GM19324 (cell line): Measurements from ENCODE around the gene POLR3GL.

Experiments
- ATAC-seq: cut with Tn5 transposase; IDR thresholded peaks from one replicate; pipeline ENCODE4 v1.9.1; 2021; ENCODE audit warnings: mild to moderate bottlenecking, moderate library complexity; ENCODE audit not compliant: unreplicated experiment, low FRiP score

Gene POLR3GL

DNA sequence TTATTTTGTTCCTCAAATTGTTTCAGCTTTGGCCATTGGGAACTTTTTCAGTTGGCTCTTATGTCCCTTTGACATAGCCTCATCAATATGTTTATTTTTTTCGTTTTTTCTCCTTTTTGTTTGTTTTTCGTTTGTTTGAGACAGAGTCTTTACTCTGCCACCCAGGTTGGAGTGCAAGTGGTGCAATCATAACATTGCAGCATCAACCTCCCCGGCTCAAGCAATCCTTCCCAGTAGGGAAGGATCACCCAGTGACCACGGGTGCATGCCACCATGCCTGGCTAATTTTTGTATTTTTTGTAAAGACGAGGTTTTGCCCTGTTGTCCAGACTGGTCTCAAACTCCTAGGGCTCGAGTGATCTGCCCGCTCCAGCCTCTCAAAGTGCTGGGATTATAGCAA, 8.1 kb downstream of the POLR3GL start:
- ATAC-seq: no peak

DNA sequence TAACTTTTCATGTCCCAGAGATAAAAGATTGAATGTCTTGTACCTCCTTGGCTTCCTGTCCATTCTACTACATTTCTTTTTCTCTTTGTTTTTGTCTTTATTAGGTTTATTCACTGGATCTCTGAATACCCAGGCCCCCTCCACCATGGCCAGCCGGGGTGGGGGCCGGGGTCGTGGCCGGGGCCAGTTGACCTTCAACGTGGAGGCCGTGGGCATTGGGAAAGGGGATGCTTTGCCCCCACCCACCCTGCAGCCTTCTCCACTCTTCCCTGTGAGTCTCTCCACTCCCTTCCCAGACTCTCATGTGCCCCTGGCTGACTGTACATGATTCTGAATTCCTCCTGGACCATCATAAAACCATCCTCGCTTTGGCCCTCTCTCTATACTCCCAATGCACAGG, 10.2 kb downstream of the POLR3GL start:
- no peak for ATAC-seq

DNA sequence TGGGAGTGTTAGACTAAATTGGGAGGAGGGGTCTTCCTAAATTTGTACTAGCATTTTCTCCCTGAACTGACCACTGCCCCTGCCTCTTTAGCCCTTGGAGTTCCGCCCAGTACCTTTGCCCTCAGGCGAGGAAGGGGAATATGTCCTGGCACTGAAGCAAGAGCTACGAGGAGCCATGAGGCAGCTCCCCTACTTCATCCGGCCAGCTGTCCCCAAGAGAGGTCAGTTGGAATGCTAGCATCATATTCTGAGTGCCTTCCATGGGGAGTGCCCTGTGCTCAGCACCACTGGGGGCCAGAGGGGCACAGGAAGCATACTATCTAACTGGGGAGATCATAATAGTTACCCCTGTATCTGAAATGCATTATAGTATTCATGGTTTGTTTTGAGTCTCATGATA, 10.7 kb downstream of the POLR3GL start:
- ATAC-seq: no peak

DNA sequence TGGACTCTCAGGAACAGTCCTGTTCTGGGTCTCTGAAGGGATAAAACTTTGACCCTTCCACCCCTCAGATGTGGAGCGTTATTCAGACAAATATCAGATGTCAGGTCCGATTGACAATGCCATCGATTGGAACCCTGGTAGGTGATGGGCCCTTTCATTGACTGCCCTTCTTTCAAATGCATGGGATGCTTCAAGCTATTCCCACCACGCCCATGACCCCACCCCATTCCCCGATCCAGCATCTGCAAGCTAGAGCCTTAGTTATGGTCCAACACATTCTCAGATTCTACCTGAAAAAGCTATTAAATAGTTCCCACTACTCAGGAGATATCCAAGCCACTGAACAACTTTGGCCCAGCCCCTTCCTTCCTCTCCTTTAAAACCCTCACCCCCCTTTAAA, 12.5 kb downstream of the POLR3GL start:
- no peak for ATAC-seq

DNA sequence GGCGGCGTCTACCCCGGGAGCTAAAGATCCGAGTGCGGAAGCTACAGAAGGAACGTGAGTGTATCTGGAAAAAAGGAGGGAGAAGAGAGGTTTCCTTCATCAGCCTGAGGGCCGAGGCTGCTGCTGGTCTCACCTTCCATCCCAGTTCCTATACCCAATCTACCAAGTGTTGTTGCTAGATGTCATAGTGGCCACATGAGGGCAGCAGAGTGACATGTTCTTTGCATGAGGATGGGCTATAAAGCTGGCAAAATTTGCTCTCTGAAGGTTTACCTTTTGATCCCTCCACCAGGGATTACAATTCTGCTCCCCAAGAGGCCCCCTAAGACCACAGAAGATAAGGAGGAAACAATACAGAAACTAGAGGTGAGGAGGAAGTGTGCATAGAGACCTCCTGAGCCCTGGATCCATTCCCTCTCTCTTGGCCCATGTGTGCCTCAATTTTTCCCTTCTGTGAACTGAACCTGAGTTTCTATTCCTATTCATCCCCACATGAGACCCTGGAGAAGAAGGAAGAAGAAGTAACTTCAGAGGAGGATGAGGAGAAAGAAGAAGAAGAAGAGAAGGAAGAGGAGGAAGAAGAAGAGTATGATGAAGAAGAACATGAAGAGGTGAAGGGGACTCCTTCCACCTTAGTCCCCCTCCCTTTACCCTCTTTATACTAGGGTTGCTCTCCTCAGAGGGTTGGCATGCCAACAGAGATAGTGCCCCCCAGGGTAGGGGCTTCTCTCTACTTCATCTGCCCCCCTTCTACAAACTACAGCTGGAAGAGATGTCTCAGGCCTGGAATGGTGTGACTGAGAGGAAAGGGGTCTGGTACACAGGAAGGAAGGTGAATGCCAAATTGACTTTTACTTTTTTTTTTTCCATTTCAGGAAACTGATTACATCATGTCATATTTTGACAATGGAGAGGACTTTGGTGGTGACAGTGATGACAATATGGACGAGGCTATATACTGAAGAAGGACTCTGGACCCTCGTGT, 13.3 kb downstream of the POLR3GL start:
- no peak for ATAC-seq

DNA sequence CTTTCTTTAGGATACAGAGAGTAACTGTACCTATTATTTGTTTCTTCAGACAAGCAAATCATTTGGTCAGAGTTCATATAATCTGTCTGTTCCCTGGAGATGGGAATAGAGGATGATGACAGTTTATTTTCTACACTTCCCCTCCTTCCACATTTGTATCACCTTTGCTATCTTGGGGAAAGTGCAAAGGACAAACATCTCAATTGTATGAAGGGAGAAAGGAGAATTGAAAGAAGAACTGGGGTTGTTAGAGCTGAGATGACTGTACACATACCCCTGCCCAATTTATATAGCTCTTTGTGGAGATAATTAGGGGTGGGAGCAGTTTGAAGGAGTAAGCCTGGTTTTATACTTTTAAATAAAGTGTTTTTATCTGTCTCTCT, 14.0 kb downstream of the POLR3GL start:
- ATAC-seq: no peak

DNA sequence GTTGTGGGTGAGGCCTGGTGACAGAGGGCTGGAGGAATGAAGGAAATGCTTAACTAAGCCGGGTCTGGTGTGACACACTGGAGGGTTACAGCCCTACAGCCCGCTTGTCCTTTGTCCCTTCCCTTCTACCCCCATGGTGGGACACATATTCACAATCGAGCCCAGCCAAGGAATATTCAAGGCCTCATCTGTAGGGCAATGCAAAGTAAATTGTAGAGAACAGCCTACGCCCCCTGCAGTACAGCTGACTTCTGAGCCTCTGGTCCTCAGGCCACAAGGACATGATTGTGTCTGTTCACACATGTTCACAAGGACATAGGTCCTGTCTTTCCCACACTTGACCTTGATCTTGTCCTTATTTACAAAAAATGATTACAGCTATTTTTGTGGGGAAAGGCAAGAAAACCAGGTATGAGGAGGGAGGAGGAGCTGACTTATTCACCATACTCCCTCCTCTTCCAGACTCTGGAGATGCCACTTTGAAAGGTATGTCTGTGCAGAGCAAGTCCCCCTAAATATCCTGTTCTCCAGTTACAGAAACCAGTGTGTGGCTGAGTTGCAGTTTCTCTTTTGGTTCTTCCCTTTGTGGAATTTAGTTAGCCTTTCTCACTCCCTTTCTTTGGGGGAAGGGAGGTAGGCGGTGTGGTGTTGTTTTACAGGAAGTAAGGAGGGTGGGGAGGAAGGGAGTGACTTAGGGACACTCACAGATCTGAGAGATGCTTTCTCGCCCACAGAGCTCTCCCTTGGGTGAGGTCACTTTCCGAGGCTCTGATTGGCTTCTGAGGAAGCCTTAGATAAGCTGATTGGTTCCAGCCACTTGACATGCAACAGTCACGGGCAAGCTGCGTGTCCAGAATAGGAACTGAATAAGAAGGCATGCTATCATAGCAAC, 14.6 kb downstream of the POLR3GL start:
- ATAC-seq: peak; percentile 83

DNA sequence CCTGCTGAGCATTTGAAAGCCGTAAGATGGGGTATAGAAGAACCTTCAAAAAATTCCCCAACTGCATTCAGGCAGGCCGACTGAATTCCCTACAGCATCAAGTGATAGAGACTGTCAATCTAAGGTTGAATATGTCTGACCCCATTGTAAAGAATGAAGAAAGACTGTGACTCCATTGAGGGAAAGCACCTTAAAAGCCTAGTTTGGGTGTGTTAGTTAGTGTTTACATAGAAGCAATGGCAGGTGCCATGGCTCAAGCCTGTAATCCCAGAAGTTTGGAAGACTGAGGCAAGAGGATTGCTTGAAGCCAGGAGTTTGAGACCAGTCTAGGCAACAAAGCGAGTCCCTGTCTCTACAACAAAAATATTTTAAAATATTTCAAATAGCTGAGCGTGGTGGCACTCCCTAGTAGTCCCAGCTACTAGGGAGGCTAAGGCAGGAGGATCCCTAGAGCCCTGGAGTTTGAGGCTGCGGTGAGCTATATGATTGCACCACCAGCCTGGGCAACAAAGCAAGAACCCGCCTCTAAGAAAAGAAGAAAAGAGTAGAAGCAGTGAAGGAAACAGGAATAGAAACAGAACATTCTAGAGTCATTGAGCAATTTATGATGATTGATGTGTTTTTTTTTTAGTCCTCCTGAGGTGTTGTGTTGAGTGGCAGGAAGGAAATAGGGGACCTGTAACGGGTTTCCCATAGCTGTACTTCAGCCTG, 15.4 kb downstream of the POLR3GL start:
- peak; percentile 3 for ATAC-seq

DNA sequence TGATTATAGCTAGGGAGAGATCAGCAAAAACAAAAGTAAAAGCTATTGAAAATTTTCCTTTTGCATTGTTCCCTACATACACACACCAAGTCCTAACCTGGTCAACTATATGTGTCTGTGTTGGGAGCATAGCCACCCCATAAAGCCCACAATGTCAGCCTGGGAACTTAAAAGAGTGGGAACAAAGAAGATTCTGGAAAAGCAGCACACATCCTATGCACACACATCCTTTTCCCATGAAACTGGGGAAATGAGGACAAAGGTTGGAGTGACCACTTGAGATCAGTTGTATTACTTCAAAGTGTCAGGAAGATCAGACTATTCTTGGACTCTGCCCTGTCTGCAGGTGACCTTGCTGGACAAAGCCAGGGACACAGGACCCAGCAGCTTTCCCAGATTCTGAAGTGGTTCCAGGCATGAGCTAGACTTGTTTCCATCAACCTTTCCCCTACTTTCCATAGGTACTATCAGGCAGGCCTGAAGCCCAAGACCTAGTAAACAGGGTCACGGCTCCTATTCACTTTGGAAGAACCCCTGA, 16.0 kb downstream of the POLR3GL start:
- ATAC-seq: no peak

DNA sequence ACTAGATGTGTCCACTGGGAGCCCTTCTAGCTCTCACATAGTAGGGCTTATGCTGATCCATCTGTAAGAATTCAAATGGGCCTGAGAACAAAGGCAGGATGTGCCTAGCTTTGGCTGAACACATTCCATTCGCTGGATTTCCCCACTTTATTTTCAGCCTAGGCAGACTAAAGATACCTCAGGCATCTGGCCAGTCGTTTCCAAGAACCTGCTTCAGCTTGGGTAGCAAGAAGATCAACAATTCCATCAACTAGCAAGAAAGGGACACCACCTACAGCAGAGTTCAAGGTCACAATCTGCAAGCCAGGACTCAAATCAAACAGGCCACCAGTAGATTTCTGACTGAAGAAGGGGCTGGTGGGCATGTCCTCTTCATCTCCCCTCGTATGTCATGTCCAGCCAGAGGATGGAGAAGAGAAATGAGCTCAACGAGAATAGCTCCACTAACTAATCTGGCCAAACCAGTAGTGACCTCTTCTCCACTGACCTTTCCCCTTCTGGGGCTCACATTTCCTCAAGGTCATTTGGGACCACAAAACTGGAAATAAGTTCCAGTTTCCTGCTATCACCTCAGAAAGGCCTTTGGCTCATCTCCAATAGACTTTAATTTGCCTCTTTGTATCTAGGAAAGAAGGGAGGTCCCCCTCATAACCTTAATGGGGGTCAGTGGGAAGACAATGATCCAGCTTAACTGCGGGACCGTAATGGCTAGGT, 17.7 kb downstream of the POLR3GL start:
- ATAC-seq: no peak

DNA sequence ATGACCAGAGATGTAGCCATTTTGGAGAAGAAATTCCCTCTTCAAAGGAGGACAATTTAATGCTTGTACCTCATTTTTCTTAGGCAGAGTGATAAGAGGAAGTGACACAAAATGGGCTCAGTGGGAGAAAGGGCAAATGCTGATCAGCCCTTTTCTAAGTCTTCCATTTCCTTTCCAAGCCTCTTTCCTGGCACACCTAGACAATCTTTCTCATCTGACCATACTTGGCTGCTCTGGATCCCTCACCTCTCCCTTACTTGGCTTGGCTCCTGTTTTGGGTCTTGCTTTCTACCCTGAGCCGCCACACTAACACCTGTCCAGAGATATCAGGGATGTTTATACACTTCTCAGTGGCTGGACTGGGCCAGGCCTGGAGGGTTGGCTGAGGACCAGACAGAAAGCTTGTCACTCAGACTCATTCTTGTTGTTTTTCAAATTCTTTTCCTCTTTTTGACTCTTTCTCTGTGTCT, 18.8 kb downstream of the POLR3GL start:
- no peak for ATAC-seq

DNA sequence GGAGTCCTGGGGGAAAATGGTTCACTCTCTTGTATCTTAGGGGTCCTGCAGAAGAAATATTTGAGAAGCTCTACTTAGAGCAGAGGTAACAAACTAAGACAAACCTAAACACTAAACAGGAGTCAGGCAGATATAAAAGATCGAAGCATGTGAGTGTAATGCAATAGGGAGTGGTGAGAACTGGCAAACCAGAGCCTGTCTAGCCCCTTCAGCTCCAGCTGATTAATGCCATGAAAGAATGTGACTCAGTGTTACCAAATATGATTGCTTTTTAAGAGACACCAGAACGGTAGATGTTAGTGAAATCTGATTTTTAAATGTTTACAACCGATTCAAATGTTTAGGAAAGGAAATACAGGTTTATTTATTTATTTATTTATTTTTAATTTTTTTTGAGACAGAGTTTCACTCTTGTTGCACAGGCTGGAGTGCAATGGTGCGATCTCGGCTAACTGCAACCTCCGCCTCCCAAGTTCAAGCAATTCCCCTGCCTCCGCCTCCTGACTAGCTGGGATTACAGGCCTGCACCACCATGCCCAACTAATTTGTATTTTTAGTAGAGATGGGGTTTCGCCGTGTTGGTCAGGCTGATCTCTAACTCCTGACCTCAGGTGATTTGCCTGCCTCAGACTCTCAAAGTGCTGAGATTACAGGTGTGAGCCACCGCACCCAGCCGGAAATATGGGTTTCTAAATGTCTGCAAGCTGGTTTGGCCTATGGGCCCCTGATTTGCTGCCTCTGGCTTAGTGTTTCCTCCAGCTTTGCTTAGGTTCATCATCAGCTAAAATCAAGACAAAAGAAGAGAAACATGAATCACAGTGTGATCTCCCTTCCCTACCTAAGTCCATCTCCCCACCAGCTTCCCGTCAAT, 19.7 kb downstream of the POLR3GL start:
- ATAC-seq: no peak

DNA sequence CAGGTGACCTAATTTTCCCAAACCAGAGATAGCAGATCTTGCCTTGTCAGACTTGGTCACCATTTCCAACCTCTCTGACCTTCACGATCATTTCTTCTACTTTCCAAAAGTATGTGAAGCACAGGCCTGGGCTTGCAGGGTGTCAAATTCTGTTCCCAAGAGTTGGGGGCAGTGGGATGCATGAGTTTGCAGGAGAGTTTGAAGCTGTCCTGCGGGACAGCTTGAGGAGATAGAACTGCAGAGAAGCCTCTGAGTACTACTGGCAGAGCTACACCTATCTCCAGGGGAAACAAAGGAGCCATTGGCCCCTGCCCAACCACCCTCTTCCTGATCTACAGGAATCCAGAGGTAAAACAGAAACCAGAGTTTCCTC, 20.6 kb downstream of the POLR3GL start:
- no peak for ATAC-seq

DNA sequence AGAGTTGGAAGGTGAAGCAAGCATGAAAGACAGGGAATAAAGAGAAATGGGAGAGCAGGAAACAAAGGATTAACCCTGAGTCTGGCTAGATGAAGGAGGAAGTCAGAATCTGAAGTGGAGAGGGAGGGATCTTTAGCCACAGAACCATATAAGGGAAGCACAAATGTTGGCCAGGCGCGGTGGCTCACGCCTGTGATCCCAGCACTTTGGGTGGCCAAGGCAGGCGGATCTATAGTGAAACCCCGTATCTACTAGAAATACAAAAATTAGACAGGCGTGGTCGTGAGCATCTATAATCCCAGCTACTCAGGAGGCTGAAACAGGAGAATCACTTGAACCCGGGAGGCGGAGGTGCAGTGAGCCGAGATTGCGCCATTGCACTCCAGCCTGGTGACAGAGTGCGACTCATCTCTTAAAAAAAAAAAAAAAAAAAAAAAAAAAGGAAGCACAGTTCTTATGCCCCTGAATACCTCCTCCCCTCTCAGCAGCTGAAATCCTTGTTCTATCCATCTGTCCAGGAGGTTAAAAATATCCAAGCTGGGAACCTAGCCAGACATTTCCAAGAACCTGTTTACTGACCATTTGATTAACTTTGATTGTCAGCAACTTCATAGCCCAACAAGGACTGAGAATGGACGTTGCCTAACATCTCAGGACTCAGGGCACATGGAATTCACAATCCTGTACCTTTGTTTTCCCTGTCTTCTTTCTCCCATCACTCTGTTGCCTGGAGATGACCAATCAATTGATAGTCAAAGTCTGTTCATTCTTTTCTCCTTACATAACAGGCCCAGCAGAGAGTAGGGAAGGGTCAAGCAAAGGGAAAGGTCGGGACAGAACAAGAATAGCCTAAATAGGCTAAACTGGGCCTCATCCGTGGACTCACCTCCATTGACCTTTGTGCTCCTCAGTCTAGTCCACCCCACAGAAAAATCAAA, 21.3 kb downstream of the POLR3GL start:
- no peak for ATAC-seq

DNA sequence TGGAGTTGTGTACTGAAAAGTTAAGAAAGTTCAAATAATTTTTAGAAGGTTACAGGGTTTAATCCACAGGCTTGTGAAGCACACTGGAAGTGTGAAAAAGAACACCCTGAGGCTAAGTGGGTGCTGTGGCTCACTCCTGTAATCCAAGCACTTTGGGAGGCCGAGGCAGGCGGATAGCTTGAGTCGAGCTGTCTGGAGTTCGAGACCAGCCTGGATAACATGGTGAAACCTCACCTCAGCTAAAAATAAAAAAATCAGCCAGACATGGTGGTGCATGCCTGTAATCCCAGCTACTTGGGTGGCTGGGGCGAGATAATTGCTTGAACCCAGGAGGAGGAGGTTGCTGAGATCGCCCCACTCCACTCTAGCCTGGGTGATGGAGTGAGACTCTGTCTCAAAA, 22.1 kb downstream of the POLR3GL start:
- no peak for ATAC-seq

DNA sequence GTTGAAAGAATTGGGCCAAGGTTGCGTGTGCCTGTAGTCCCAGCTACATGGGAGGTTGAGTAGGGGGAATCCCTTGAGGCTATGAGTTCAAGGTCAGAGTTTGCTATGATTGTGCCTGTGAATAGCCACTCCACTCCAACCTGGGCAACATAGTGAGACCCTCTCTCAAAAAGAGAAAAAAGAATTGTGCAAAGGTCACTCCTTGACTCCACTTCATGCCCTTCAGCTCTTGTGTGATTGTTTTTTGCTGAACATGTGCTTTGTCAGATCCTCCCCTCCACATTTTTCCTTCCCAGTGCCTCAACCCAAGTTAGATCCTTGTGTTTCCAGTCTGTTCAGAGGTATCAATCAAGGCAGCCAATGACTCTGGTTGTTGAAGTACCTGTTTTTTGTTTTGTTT, 23.4 kb downstream of the POLR3GL start:
- ATAC-seq: no peak

DNA sequence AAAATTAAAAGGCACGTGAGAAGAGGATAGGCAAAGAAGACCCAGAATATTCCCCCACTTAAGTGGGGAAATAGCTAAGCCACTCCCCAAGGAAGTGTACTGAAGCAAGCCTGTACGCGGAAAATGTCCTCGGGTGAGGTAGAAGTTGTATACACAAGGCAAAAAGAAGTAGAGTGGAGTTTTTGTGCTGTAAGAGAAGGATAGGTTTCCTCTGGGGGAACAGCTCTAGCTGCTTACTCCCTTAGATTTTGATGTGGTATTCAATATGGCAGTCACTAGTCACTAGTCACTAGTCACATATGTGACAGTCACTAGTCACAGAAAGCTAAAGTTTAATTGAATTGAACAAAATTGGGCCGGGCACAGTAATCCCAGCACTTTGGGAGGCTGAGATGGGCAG, 24.3 kb downstream of the POLR3GL start:
- no peak for ATAC-seq
